Breast epithelium (tissue), 3 donors: ENCODE results near the gene WDR36.

ENCODE experiments used
- POLR2AphosphoS5 ChIP-seq, 3 donors: sonication (generic); formaldehyde crosslinking; IDR thresholded peaks; one replicate each; pipeline ENCODE4 v1.6.1; 2017; ENCODE audit warnings: antibody characterized with exemption in 3 of 3
- TF ChIP-seq, protein P1 (sequence below), 3 donors: fragments of 450-650 bp; IDR thresholded peaks; one replicate each; pipeline ENCODE4 v1.5.1; 2016 to 2017; ENCODE audit warnings: antibody characterized with exemption in 3 of 3, mild to moderate bottlenecking in 3 of 3, moderate library complexity in 3 of 3

DNA sequence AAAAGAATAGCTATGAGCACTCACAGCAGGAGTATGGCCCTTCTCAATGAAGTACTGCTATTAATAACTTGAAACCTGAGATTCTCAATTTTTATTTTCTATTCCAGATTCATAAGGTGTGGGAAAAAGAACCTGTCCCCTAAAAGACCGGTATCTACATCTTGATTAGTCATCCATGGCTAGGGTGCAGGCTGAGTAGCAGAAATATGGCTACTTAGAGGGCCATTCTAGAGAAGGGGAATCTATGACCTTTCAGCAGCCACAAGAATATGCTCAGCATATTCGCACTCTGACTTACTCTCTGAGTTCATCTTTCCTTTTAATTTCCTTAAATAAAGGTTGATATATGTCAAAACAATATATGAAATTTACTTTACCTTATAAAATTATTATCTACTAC, 27.7 kb downstream of the WDR36 start:
- TF ChIP-seq, protein P1, sequence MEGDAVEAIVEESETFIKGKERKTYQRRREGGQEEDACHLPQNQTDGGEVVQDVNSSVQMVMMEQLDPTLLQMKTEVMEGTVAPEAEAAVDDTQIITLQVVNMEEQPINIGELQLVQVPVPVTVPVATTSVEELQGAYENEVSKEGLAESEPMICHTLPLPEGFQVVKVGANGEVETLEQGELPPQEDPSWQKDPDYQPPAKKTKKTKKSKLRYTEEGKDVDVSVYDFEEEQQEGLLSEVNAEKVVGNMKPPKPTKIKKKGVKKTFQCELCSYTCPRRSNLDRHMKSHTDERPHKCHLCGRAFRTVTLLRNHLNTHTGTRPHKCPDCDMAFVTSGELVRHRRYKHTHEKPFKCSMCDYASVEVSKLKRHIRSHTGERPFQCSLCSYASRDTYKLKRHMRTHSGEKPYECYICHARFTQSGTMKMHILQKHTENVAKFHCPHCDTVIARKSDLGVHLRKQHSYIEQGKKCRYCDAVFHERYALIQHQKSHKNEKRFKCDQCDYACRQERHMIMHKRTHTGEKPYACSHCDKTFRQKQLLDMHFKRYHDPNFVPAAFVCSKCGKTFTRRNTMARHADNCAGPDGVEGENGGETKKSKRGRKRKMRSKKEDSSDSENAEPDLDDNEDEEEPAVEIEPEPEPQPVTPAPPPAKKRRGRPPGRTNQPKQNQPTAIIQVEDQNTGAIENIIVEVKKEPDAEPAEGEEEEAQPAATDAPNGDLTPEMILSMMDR (IDR thresholded peaks at IDR 0.05) = no peak
- TF ChIP-seq POLR2AphosphoS5 (IDR thresholded peaks at IDR 0.05) = no peak
